ENCODE data around the gene NPAS3.

Gene NPAS3

GRCh38 chr14:33774723-33775470 is 836.2 kb downstream of the NPAS3 start:
- no peak for DNase-seq

- DNase-seq: no peak
Measured at GRCh38 chr14:33776871-33777270, 838.2 kb downstream of the NPAS3 start.

- no peak for DNase-seq
Measured at GRCh38 chr14:33777681-33778080, 839.0 kb downstream of the NPAS3 start.

- no peak for DNase-seq
Measured at GRCh38 chr14:33780035-33780434, 841.4 kb downstream of the NPAS3 start.

GRCh38 chr14:33781236-33781635 is 842.6 kb downstream of the NPAS3 start:
- DNase-seq: no peak

GRCh38 chr14:33782923-33783322 is 844.2 kb downstream of the NPAS3 start:
- DNase-seq: no peak

- no peak for DNase-seq
Measured at GRCh38 chr14:33786091-33786825, 847.6 kb downstream of the NPAS3 start.

GRCh38 chr14:33788161-33788560 is 849.5 kb downstream of the NPAS3 start:
- DNase-seq: no peak

- no peak for DNase-seq
Measured at GRCh38 chr14:33790996-33791395, 852.3 kb downstream of the NPAS3 start.

GRCh38 chr14:33792009-33792719 is 853.5 kb downstream of the NPAS3 start:
- no peak for DNase-seq

- peak; percentile 57 for DNase-seq
Measured at GRCh38 chr14:33792720-33793368, 854.2 kb downstream of the NPAS3 start.

- no peak for DNase-seq
Measured at GRCh38 chr14:33793398-33794110, 854.9 kb downstream of the NPAS3 start.

GRCh38 chr14:33794791-33795305 is 856.2 kb downstream of the NPAS3 start:
- DNase-seq: no peak

- no peak for DNase-seq
Measured at GRCh38 chr14:33796356-33796755, 857.7 kb downstream of the NPAS3 start.

GRCh38 chr14:33799705-33800570 is 861.3 kb downstream of the NPAS3 start:
- no peak for DNase-seq

GRCh38 chr14:33800735-33801163 is 862.1 kb downstream of the NPAS3 start:
- no peak for DNase-seq

GRCh38 chr14:33802737-33803136 is 864.1 kb downstream of the NPAS3 start:
- DNase-seq: no peak

- no peak for DNase-seq
Measured at GRCh38 chr14:33805593-33805992, 866.9 kb downstream of the NPAS3 start.

GRCh38 chr14:33806905-33807304 is 868.2 kb downstream of the NPAS3 start:
- no peak for DNase-seq

- DNase-seq: no peak
Measured at GRCh38 chr14:33808187-33808586, 869.5 kb downstream of the NPAS3 start.

GRCh38 chr14:33809396-33809981 is 870.8 kb downstream of the NPAS3 start:
- DNase-seq: no peak
